OCI-LY3 (cell line): ENCODE measurements around the gene IL17RB.

ENCODE experiments used
- H2AFZ ChIP-seq: fragments of 200-600, 300-600 bp; shearing (Covaris generic); 2 replicates; pipeline ENCODE4 v1.6.0; 2014; ENCODE audit warnings: antibody characterized with exemption, low read depth, low read length
- H3K27ac ChIP-seq: fragments of 200-600, 300-600 bp; sonication (generic); 2 replicates; pipeline ENCODE4 v1.5.1; 2014; ENCODE audit warnings: mild to moderate bottlenecking, low read length, moderate library complexity, mixed read lengths
- H3K27me3 ChIP-seq: fragments of 200-600, 300-600 bp; sonication (generic); 2 replicates; pipeline ENCODE4 v1.6.1; 2014; ENCODE audit warnings: low read depth, low read length, mixed read lengths
- H3K36me3 ChIP-seq: fragments of 200-600, 300-600 bp; sonication (generic); replicated peaks from 2 replicates; pipeline ENCODE3; 2014; ENCODE audit warnings: low read depth, low read length, mixed read lengths
- H3K4me1 ChIP-seq: fragments of 300-600, 200-600 bp; sonication (generic); 2 replicates; pipeline ENCODE4 v1.6.1; 2014; ENCODE audit warnings: low read length, mixed read lengths
- H3K4me2 ChIP-seq: fragments of 200-600, 300-600 bp; sonication (generic); 2 replicates; pipeline ENCODE4 v1.6.1; 2014; ENCODE audit warnings: low read length, mixed read lengths
- H3K4me3 ChIP-seq: fragments of 300-600, 200-600 bp; sonication (generic); 2 replicates; pipeline ENCODE4 v1.5.1; 2014; ENCODE audit warnings: antibody characterized with exemption, mild to moderate bottlenecking, low read length, moderate library complexity
- H3K79me2 ChIP-seq: fragments of 300-600, 200-600 bp; shearing (Covaris generic); 2 replicates; pipeline ENCODE4 v1.6.1; 2014; ENCODE audit warnings: mild to moderate bottlenecking, low read length, mixed read lengths
- H3K9ac ChIP-seq: fragments of 300-600, 200-600 bp; shearing (Covaris generic); 2 replicates; pipeline ENCODE4 v1.6.0; 2014; ENCODE audit warnings: mild to moderate bottlenecking, low read length, moderate library complexity
- H3K9me3 ChIP-seq: fragments of 200-600, 300-600 bp; shearing (Covaris generic); 2 replicates; pipeline ENCODE4 v1.6.1; 2014; ENCODE audit warnings: low read length, mixed read lengths; ENCODE audit not compliant: insufficient read depth
- H4K20me1 ChIP-seq: fragments of 200-600, 300-600 bp; sonication (generic); 2 replicates; pipeline ENCODE4 v1.6.1; 2016; ENCODE audit warnings: low read length, mixed read lengths; ENCODE audit not compliant: insufficient read depth
- EZH2phosphoT487 ChIP-seq: fragments of 200-600 bp; shearing (Covaris generic); IDR thresholded peaks from 2 replicates; pipeline ENCODE4 v1.6.1; 2018; ENCODE audit warnings: antibody characterized with exemption, mixed run types, low read depth
- TF ChIP-seq, protein P1 (sequence below): fragments of 200-600, 300-600 bp; sonication (generic); IDR thresholded peaks from 2 replicates; pipeline ENCODE4 v1.5.1; 2014; ENCODE audit warnings: antibody characterized with exemption, low read length, low read depth

IL17RB gene

DNA sequence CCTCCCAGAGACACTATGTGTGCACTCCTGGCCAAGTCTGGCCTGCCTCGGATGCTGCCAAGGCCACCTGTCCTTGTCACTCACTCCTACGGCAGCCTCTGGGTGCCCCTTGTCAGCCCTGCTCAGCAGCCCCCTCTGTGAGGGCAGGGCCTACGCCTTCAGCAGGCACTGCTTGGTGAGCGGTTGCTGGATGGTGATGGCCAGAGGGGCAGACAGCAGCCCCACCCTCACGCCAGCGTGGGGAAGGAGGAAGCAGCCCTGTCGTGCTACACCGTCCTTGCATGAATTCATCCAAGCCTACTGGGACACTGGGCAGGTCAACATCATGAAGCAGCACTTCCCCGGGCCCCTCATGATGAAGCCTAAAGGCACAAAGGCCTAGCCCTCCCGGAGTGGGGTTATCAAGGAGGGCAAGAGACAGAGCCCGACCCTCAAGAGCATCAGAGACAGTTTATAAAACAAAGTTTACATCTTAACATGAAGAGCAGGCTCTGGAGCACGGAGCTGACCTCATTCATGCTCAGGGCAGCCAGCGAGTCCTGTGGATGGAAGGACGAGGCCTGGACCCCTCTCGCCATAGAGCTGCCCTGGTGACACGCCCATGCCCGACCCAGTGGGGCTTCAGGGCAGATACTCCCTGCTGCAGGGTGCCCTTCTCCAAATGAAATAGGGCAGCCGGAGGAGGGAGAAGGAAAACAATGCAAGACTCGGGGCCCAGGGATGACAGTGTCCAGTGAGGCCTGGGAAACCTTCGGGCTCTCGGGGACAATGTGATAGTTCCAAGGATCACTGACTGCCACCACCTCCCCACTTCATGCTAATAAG is 25.4 kb upstream of the IL17RB start:
- no peak overlapping the region for H3K4me3 ChIP-seq
- no peaks in the 10 kb centered on the region for H3K79me2 ChIP-seq
- H3K9me3 ChIP-seq = no peaks in the 10 kb centered on the region
- H3K27ac ChIP-seq = no peak overlapping the region
- no peaks in the 10 kb centered on the region for H4K20me1 ChIP-seq
- no peak overlapping the region for H3K9ac ChIP-seq
- no peaks in the 10 kb centered on the region for H3K27me3 ChIP-seq
- TF ChIP-seq EZH2phosphoT487 = no peak
- TF ChIP-seq, protein P1, sequence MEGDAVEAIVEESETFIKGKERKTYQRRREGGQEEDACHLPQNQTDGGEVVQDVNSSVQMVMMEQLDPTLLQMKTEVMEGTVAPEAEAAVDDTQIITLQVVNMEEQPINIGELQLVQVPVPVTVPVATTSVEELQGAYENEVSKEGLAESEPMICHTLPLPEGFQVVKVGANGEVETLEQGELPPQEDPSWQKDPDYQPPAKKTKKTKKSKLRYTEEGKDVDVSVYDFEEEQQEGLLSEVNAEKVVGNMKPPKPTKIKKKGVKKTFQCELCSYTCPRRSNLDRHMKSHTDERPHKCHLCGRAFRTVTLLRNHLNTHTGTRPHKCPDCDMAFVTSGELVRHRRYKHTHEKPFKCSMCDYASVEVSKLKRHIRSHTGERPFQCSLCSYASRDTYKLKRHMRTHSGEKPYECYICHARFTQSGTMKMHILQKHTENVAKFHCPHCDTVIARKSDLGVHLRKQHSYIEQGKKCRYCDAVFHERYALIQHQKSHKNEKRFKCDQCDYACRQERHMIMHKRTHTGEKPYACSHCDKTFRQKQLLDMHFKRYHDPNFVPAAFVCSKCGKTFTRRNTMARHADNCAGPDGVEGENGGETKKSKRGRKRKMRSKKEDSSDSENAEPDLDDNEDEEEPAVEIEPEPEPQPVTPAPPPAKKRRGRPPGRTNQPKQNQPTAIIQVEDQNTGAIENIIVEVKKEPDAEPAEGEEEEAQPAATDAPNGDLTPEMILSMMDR = no peak
- no peak overlapping the region for H2AFZ ChIP-seq
- no peaks in the 10 kb centered on the region for H3K36me3 ChIP-seq
- peaks cover 16% of the 10 kb centered on the region for H3K4me1 ChIP-seq
- H3K4me2 ChIP-seq = no peak overlapping the region

DNA sequence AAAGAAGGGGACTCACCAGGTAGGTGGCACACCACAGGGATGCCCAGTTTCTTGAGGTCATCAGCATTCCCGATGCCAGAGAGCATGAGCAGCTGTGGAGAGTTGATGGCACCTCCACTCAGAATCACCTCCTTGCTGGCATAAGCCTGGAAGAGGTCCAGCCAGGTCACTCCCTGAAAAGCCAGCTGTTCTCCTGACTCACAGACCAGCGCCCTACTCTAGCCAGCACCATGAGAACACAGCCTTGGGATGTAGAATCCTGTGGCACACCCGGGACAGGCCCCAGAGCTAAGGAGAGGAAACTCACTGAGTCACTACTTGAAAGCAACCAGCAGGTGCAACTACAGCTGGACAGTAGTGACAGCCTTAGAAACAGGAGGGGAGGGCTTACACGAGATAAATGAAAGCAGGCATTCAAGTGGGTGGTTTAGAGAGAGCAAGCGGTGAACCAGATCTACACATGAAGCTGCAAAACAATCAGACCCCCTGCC is 24.7 kb upstream of the IL17RB start:
- H3K27ac ChIP-seq = no peak overlapping the region
- H3K4me3 ChIP-seq = no peak overlapping the region
- H3K4me1 ChIP-seq = peaks cover 23% of the 10 kb centered on the region
- H3K36me3 ChIP-seq = no peaks in the 10 kb centered on the region
- H3K4me2 ChIP-seq = no peak overlapping the region
- H3K9ac ChIP-seq = no peak overlapping the region
- no peaks in the 10 kb centered on the region for H3K9me3 ChIP-seq
- H2AFZ ChIP-seq = no peak overlapping the region
- TF ChIP-seq EZH2phosphoT487 = no peak
- TF ChIP-seq, protein P1 = no peak
- H3K27me3 ChIP-seq = no peaks in the 10 kb centered on the region
- no peaks in the 10 kb centered on the region for H4K20me1 ChIP-seq
- no peaks in the 10 kb centered on the region for H3K79me2 ChIP-seq

DNA sequence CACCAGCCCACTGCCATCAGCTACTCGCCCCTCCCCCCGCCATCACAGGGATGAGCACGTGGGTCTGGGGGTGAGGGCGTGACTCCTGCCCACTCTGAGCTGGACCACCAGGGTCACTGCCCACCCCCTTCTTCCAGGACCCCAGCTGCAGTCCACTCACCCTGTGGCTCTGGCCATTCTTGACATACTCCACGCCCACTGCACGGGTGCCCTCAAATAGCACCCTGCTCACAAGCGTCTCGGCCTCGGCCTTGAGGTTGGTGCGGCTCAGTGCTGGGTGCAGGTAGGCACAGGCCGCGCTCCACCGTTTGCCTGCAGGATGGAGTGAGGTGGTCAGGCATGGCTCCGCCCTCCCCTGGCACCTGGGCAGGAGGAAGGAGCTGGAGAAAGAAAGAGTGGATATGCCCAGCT is 24.0 kb upstream of the IL17RB start:
- Histone ChIP-seq H3K27ac (no peak overlapping the region), H4K20me1 (no peaks in the 10 kb centered on the region), H3K27me3 (no peaks in the 10 kb centered on the region), H3K4me2 (no peak overlapping the region), H3K36me3 (no peaks in the 10 kb centered on the region), H3K9me3 (no peaks in the 10 kb centered on the region), H3K9ac (no peak overlapping the region), H3K4me3 (no peak overlapping the region), H3K4me1 (peaks cover 24% of the 10 kb centered on the region), H3K79me2 (no peaks in the 10 kb centered on the region), H2AFZ (no peak overlapping the region)
- TF ChIP-seq, protein P1 = no peak
- TF ChIP-seq EZH2phosphoT487 = no peak

DNA sequence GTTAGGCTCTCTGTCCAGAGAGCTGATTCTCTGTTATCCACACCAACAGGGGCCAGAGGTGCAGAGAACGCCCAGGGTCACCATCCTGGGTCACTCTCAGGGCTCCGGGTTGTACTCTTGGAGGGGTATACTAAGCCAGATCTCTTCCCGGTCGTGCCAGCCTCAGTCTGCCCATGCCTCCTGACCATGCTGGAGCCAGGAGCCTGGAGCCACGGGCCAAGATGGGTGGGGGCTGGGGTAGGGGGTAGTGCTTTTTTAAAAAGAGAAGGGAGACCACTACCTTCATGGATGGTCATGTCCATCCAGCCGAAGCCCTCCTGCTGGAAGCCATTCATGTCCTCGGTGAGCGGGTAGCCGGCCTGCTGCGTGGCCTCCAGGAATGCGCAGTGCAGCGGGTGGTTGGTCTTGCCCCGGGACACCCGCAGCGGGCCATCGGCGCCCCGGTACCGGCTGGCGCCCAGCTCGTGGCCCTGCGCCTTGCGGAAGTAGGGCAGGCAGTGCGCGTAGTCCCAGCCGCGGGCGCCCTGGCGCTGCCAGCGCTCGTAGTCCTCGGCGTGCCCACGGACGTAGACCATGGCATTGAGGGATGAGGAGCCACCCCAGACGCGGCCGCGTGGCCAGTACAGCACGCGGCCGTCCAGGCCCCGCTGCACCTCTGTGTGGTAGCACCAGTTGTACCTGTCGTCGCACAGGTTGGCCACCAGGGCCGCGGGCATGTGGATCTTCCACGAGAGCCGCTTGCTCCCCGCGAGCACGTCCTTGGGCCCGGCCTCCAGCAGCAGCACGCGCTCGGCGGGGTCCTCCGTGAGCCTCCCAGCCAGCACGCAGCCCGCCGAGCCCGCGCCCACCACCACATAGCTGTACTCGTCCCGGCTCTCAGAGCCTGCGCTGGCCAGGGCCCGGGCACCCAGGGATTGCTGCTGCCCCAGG is 23.1 kb upstream of the IL17RB start:
- Histone ChIP-seq H3K4me1 (peaks cover 24% of the 10 kb centered on the region), H3K9me3 (no peaks in the 10 kb centered on the region), H3K27ac (no peak overlapping the region), H3K4me3 (no peak overlapping the region), H2AFZ (no peak overlapping the region), H3K36me3 (no peaks in the 10 kb centered on the region), H4K20me1 (no peaks in the 10 kb centered on the region), H3K27me3 (no peaks in the 10 kb centered on the region), H3K4me2 (no peak overlapping the region), H3K79me2 (no peaks in the 10 kb centered on the region), H3K9ac (no peak overlapping the region)
- TF ChIP-seq, protein P1 = no peak
- TF ChIP-seq EZH2phosphoT487 = no peak
